ENCODE data around the gene RAB37. TPM values are rescaled to one million over a fixed set of nuclear protein-coding genes. Genes with fewer than 3 reads are reported as not detected.

RAB37 gene
- total RNA-seq, 3 donors from 2014 or later = 0.98 to 2.1 (median 2.0) TPM

- no peak for DNase-seq (ENCODE audit: low spot score in 2 of 2)
- no peaks in the 10 kb centered on the region for H3K36me3 ChIP-seq
- no peaks in the 10 kb centered on the region for H3K9me3 ChIP-seq
- intact Hi-C loops (cut with DNase I; ENCODE audit: low total_unique reads) = loop anchor here (2.0 kb wide), 1 partner anchor 27 kb away; no protein-coding TSS in a partner anchor
- H3K27me3 ChIP-seq = no peaks in the 10 kb centered on the region
- TF ChIP-seq POLR2A (IDR thresholded peaks at IDR 0.05) = no peak
- no peak for TF ChIP-seq POLR2AphosphoS5 (IDR thresholded peaks at IDR 0.05)
- no peak for TF ChIP-seq CTCF (IDR thresholded peaks at IDR 0.05)
- no peak overlapping the region for H3K27ac ChIP-seq
- peaks cover 12 to 17% of the 10 kb centered on the region in 2 donors for H3K4me1 ChIP-seq
- no peak overlapping the region for H3K4me3 ChIP-seq
Observed at GRCh38 chr17:74772053-74772452, 35.0 kb downstream of the RAB37 start.

- Histone ChIP-seq H3K9me3 (no peaks in the 10 kb centered on the region), H3K4me1 (peaks cover 6 to 13% of the 10 kb centered on the region in 2 donors), H3K4me3 (no peak overlapping the region), H3K27ac (no peak overlapping the region), H3K36me3 (no peaks in the 10 kb centered on the region), H3K27me3 (no peaks in the 10 kb centered on the region)
- TF ChIP-seq POLR2AphosphoS5 (IDR thresholded peaks at IDR 0.05) = no peak
- no peak for TF ChIP-seq CTCF (IDR thresholded peaks at IDR 0.05)
- no peak for TF ChIP-seq POLR2A (IDR thresholded peaks at IDR 0.05)
- DNase-seq (ENCODE audit: low spot score in 2 of 2) = no peak
- intact Hi-C loops (cut with DNase I; ENCODE audit: low total_unique reads) = loop anchor here (2.0 kb wide), 1 partner anchor 29 kb away; no protein-coding TSS in a partner anchor
Observed at GRCh38 chr17:74773414-74773813, 36.4 kb downstream of the RAB37 start.

- peaks cover 6 to 13% of the 10 kb centered on the region in 2 donors for H3K4me1 ChIP-seq
- TF ChIP-seq POLR2AphosphoS5 (IDR thresholded peaks at IDR 0.05) (no peak), POLR2A (IDR thresholded peaks at IDR 0.05) (no peak), CTCF (IDR thresholded peaks at IDR 0.05) (no peak)
- no peaks in the 10 kb centered on the region for H3K9me3 ChIP-seq
- intact Hi-C loops (cut with DNase I; ENCODE audit: low total_unique reads) = loop anchor here (2.0 kb wide), 1 partner anchor 29 kb away; no protein-coding TSS in a partner anchor
- no peak overlapping the region for H3K4me3 ChIP-seq
- no peaks in the 10 kb centered on the region for H3K27me3 ChIP-seq
- H3K36me3 ChIP-seq = no peaks in the 10 kb centered on the region
- no peak for DNase-seq (ENCODE audit: low spot score in 2 of 2)
- no peak overlapping the region for H3K27ac ChIP-seq
Observed at GRCh38 chr17:74773871-74774286, 36.8 kb downstream of the RAB37 start.

GRCh38 chr17:74775409-74776043 is 38.5 kb downstream of the RAB37 start:
- DNase-seq (ENCODE audit: low spot score in 2 of 2) = no peak
- H3K9me3 ChIP-seq = no peaks in the 10 kb centered on the region
- no peak for TF ChIP-seq POLR2A (IDR thresholded peaks at IDR 0.05)
- TF ChIP-seq CTCF (IDR thresholded peaks at IDR 0.05) = no peak
- TF ChIP-seq POLR2AphosphoS5 (IDR thresholded peaks at IDR 0.05) = no peak
- H3K4me3 ChIP-seq = peak overlapping the region; percentile 73 to 96 (median 86)
- H3K27ac ChIP-seq = peak overlapping the region; percentile 82 to 87
- no peaks in the 10 kb centered on the region for H3K27me3 ChIP-seq
- intact Hi-C loops (cut with DNase I; ENCODE audit: low total_unique reads) = no loop called here
- no peaks in the 10 kb centered on the region for H3K36me3 ChIP-seq
- peaks cover 6 to 13% of the 10 kb centered on the region in 2 donors for H3K4me1 ChIP-seq
